ENCODE measurements around the gene TXK. TPM values are rescaled to one million over a fixed set of nuclear protein-coding genes. Genes with fewer than 3 reads are reported as not detected.

Gene TXK
- total RNA-seq, 1 experiment from 2014 or later, result 0.39 TPM

GRCh38 chr4:48058617-48059530 is 75.2 kb downstream of the TXK start:
- Histone ChIP-seq H3K79me1 (ENCODE audit: insufficient read depth, low read depth, low read length, poor library complexity, severe bottlenecking) (no peaks in the 10 kb centered on the region), H3K27ac (ENCODE audit: insufficient read length, low read depth, low read length) (no peak overlapping the region), H3K14ac (ENCODE audit: insufficient read depth, low read length) (no peak overlapping the region), H4K20me1 (ENCODE audit: control insufficient read depth, insufficient read depth, insufficient read length) (no peaks in the 10 kb centered on the region), H3T11ph (ENCODE audit: low read length) (no peak overlapping the region), H3K18ac (ENCODE audit: insufficient read length, low read depth, low read length) (no peak overlapping the region), H3K23me2 (ENCODE audit: insufficient read length, low read depth, low read length, poor library complexity, severe bottlenecking) (no peaks in the 10 kb centered on the region), H3K9me3 (ENCODE audit: control insufficient read depth, low read depth, low read length) (no peaks in the 10 kb centered on the region), H3K27me3 (ENCODE audit: insufficient read depth, low read length) (no peaks in the 10 kb centered on the region), H3K23ac (ENCODE audit: insufficient read length, low read depth, low read length) (no peak overlapping the region), H2AFZ (ENCODE audit: low read length) (no peak overlapping the region), H2BK15ac (ENCODE audit: low read depth, low read length) (no peak overlapping the region), H4K91ac (ENCODE audit: insufficient read length, low read depth, low read length) (no peak overlapping the region), H3K79me2 (ENCODE audit: insufficient read depth, low read length) (no peaks in the 10 kb centered on the region), H2BK12ac (ENCODE audit: insufficient read length, low read depth, low read length) (no peak overlapping the region), H2AK5ac (ENCODE audit: insufficient read length, low read length) (no peak overlapping the region), H2BK20ac (ENCODE audit: low read depth, low read length, poor library complexity, severe bottlenecking) (no peak overlapping the region), H4K8ac (replicated peaks; ENCODE audit: insufficient read length, low read depth, low read length) (no peak overlapping the region), H2BK5ac (ENCODE audit: insufficient read length, low read length) (no peak overlapping the region), H3K4me1 (ENCODE audit: insufficient read depth, low read length) (no peaks in the 10 kb centered on the region), H3K56ac (ENCODE audit: insufficient read length, low read depth, low read length) (no peak overlapping the region), H3K4ac (ENCODE audit: low read depth, low read length) (no peak overlapping the region), H2BK120ac (ENCODE audit: low read depth, low read length, poor library complexity, severe bottlenecking) (no peak overlapping the region), H4K5ac (ENCODE audit: insufficient read length, low read depth, low read length) (no peak overlapping the region), H3K9ac (ENCODE audit: extremely low read depth, insufficient read length, low read length) (no peak overlapping the region), H3K4me2 (ENCODE audit: insufficient read depth, insufficient read length, low read length) (no peak overlapping the region)
- H3K4me3 Mint-ChIP-seq, result peak overlapping the region in 1 of 2 experiments; percentile 48; a peak in 2 of 5 replicates
- no peak for DNase-seq
- H3K36me3 Mint-ChIP-seq (ENCODE audit: insufficient read depth in 1 of 3, low read depth in 3 of 3), result peaks cover 2 to 19% (median 7%) of the 10 kb centered on the region in 3 experiments; a peak in 6 of 7 replicates
- TF ChIP-seq CTCF (conservative IDR thresholded peaks at IDR 0.05), result no peak
- H3K27me3 Mint-ChIP-seq (ENCODE audit: low read depth), result peaks cover 4% of the 10 kb centered on the region
- H3K4me1 Mint-ChIP-seq, result peaks cover 5% of the 10 kb centered on the region in 2 experiments; a peak in 2 of 4 replicates
- H3K9me3 Mint-ChIP-seq, result peaks cover 17 to 28% of the 10 kb centered on the region in 2 experiments
- no CpG with 5 or more reads among the region's 5 CpGs for WGBS (ENCODE audit: extremely low coverage, insufficient read length, low lambda C conversion rate)
- no peak overlapping the region for H3K27ac Mint-ChIP-seq

Measured in H9 (cell line).